ENCODE data around the gene RNF224.
"Not testable (repeated sequence)": the region's sequence is repeated elsewhere in the genome, so short reads cannot be mapped to it uniquely, and the experiment has no call there.

RNF224 gene

GRCh38 chr9:137228506-137228967 lies 1.2 kb downstream of the RNF224 start:
- no peak for DNase-seq (ENCODE audit: low spot score)

GRCh38 chr9:137228968-137229896 lies 1.9 kb downstream of the RNF224 start:
- DNase-seq (ENCODE audit: low spot score) = no peak

- DNase-seq (ENCODE audit: low spot score) = no peak
Measured at GRCh38 chr9:137229903-137230704, 2.8 kb downstream of the RNF224 start.

- no peak for DNase-seq (ENCODE audit: low spot score)
Measured at GRCh38 chr9:137230705-137231371, 3.5 kb downstream of the RNF224 start, which contains the start of gene SLC34A3. TSS of gene SLC34A3 (plus strand) at chr9:137230901. CDS start at chr9:137231703, 802 bp downstream.

GRCh38 chr9:137231372-137232039 lies 4.2 kb downstream of the RNF224 start:
- DNase-seq (ENCODE audit: low spot score) = no peak

GRCh38 chr9:137232101-137232500 lies 4.8 kb downstream of the RNF224 start:
- no peak for DNase-seq (ENCODE audit: low spot score)

GRCh38 chr9:137232510-137232909 lies 5.2 kb downstream of the RNF224 start:
- no peak for DNase-seq (ENCODE audit: low spot score)

- no peak for DNase-seq (ENCODE audit: low spot score)
Measured at GRCh38 chr9:137233143-137233980, 6.1 kb downstream of the RNF224 start.

GRCh38 chr9:137234055-137234697 lies 6.9 kb downstream of the RNF224 start:
- no peak for DNase-seq (ENCODE audit: low spot score)

- DNase-seq (ENCODE audit: low spot score) = no peak
Measured at GRCh38 chr9:137234758-137235423, 7.6 kb downstream of the RNF224 start.

GRCh38 chr9:137235424-137236237 lies 8.3 kb downstream of the RNF224 start:
- no peak for DNase-seq (ENCODE audit: low spot score)

GRCh38 chr9:137236238-137236935 lies 9.1 kb downstream of the RNF224 start:
- peak; percentile 74 for DNase-seq (ENCODE audit: low spot score)

- no peak for DNase-seq (ENCODE audit: low spot score)
Measured at GRCh38 chr9:137236936-137237421, 9.7 kb downstream of the RNF224 start.

- no peak for DNase-seq (ENCODE audit: low spot score)
Measured at GRCh38 chr9:137237759-137238726, 10.7 kb downstream of the RNF224 start.

GRCh38 chr9:137239541-137240200 lies 12.4 kb downstream of the RNF224 start:
- not testable (repeated sequence) for DNase-seq (ENCODE audit: low spot score)

- DNase-seq (ENCODE audit: low spot score) = peak; percentile 75
Measured at GRCh38 chr9:137240318-137240840, 13.1 kb downstream of the RNF224 start.

All from LoVo (cell line).